GM08714 (cell line): ENCODE measurements around the gene B4GALNT2.

Source experiments
- H3K4me3 ChIP-seq: fragments of 200-500 bp; sonication (Bioruptor generic); 2 replicates; pipeline ENCODE4 v1.5.1; 2014; ENCODE audit warnings: mild to moderate bottlenecking, low read length, inconsistent platforms
- ZNF274 ChIP-seq: IDR thresholded peaks from 2 replicates; pipeline ENCODE4 v1.6.1; 2012; ENCODE audit warnings: mild to moderate bottlenecking, low read depth, low read length

Gene B4GALNT2

DNA sequence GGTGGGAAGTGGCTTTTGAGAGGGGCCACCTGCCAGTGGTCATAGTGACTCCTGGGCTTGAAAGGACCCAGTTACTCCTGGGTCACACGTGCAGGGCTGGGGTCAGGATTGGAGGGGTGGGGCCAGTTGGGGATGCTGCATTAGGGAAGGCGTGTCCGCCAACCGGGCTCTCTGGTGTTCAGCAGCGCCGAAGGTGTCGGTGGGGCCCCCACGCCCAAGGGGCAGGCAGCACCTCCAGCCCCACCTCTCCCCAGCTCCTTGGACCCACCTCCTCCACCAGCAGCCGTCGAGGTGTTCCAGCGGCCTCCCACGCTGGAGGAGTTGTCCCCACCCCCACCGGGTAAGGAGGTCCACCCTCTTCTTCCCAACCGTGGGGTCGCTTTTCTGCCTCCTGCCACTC lies 87.4 kb downstream of the B4GALNT2 start:
- H3K4me3 ChIP-seq: no peak overlapping the region
- TF ChIP-seq ZNF274: no peak

DNA sequence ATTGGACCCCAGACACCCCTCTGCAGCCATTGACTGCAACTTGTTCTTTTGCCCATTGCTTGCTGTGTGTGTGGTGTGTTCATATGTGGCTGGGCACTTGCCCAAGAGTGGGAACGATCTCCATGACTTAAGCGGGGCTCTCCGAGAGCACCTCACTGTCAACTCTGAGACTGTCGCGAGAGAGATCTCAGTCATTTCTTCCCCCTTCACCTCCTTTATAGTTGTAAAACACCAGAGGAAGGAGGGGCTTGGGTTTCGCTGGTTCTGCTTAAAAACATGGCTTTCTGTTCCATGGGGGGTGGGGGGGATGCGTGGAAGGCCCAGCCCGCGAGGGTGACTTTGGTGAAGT lies 90.6 kb downstream of the B4GALNT2 start:
- no peak for TF ChIP-seq ZNF274
- no peak overlapping the region for H3K4me3 ChIP-seq

DNA sequence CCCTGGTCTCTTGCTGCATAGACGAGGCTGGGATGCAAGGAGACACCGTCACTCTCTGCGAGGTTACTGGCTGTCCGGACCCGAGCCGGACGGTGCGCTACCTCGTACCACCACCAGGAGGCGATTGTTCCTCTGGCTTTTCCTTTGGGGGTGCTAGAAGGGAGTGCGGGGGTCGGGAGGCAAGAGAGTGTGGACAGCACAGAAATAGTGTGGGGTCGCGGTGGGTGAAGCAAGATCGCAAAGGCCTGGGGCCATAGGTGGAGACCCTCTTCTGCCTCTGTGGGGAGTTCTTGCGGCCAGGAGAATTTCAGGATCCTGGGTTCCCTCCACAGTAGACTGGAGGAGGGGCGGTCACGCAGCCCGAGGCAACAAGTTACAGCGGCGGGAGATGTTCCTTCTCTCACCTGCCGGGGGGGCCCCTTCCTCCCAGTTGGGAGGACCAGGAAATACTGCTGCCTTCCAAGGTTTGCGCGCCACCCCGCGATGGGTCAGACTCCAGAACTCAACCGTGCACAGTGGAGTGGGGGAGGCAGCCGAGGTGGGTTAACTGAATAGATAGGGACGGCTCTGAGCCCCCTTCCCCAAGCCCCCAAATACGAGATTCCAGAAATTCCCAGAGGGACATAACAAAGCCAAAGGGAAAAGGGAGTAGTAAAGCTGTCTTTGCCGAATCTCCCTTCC lies 91.1 kb downstream of the B4GALNT2 start:
- no peak overlapping the region; the same call in 1 of the 2 replicates for H3K4me3 ChIP-seq
- TF ChIP-seq ZNF274: no peak

DNA sequence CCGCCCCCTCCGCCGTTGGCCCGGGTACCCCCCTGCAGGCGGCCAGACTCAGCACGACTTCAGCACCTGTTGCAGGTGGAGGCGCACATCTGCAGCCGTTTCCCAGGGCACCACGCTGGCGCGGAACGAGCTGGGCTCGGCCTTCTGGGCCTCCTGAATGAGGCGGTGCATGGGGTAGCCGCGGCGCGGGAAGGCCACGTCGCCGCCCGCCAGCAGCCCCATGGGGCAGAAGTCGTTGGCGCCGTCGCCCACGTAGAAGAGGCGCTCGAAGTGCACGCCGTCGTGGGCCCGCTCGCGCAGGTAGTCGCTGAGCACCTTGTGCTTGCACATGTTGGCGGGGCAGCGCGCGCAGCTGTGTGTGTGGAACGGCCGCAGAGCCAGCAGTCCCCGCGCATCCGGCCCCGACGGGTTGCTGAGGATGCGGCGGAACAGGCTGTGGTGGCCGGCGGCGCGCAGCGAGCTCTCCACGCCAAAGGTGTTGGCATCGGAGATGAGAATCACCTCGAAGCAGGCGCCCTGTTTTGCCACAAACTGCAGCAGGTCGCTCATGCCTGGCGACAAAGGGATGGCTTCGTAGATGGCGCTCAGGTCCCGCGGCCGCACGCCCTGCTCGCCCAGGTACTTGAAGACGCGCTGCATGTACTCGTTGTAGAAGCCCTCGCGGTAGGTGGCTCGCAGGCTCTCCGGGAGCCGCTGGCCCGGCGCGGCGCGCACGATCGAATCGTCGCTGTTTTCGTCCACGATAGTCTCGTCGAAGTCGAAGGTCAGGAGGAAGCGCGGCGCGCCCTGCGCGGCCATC lies 91.8 kb downstream of the B4GALNT2 start:
- H3K4me3 ChIP-seq: no peak overlapping the region; the same call in 1 of the 2 replicates
- no peak for TF ChIP-seq ZNF274

DNA sequence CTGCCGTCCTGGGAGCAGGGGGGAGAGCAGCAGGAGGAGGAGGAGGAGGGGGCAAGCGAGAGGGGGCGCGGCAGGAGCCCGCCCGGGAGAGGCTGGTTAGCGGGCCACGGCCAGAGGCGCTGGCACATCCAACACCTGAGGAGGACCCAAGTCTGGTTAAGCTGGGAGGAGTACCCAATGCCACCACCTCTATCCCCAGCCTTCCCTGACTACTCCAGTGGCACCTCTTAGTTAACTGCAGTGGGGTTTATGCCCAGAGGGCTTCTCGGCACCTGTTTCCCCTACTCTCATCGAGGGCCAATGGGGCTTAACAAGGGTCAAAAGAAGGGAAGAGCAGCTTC lies 92.4 kb downstream of the B4GALNT2 start:
- TF ChIP-seq ZNF274: no peak
- no peak overlapping the region for H3K4me3 ChIP-seq

DNA sequence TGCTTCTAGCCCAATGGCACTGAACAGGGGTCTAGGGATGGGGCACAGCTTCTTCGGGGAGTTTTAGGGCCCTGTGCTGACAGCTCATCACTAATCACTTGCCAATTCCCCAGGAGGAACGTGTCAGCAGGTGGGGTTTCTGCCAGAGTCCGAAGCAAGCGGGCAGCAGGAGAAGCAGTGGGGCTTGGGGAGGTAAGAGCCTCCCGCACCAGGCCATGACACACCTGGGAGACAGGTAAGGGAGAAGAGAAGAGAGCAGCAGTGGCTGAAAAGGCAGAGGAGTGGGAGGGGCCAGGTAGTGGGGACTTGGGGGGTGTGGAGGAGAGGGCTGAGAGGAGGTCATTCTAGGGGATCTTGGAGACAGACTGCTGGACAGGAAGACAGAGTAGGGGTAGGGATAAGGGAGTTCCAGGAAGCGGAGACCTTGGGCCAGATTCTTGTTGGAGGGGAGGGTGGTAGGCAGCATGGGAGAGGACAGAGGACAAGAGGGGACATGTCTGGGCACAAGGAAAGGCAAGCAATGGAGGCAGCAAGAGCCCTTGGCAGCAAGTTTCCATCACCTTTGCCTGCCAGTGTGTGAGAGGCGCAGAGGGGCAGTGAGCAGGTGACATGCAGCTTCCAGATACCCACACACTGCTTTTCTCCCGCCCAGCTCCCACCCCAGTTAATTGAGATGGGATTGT lies 93.1 kb downstream of the B4GALNT2 start:
- no peak overlapping the region for H3K4me3 ChIP-seq
- TF ChIP-seq ZNF274: no peak
